H1 (cell line): Measurements from ENCODE around the gene RNF214. TPM values are rescaled to one million over a fixed set of nuclear protein-coding genes. Genes with fewer than 3 reads are reported as not detected.

ENCODE experiments used
- CTCF ChIA-PET: fragments of 300-600 bp; sonication (Branson Sonifier 250); formaldehyde crosslinking; loops from one replicate; lab custom pipeline; 2021; ENCODE audit not compliant: partially characterized antibody; lab: Charles Lee
- POLR2A ChIA-PET: fragments of 300-600 bp; sonication (Branson Sonifier 250); formaldehyde crosslinking; loops from one replicate; lab custom pipeline; 2021; ENCODE audit warnings: inconsistent platforms; ENCODE audit not compliant: partially characterized antibody; lab: Charles Lee
- DNase-seq, 2 experiments: peaks; one replicate each; pipeline versions ENCODE4 v3.0.0 to v3.0.0-alpha.2; 2010 to 2022; ENCODE audit warnings: low spot score in 2 of 2, low read depth in 1 of 2, mixed read lengths in 1 of 2
- FAIRE-seq: peaks from 2 replicates; lab custom pipeline; 2011; peaks lifted over from hg19 to GRCh38; lab: Jason Lieb, UNC
- H2AFZ ChIP-seq: 2 replicates; pipeline ENCODE4 v1.8.1; 2012; ENCODE audit warnings: low read length, inconsistent platforms
- H2AK5ac ChIP-seq: 2 replicates; pipeline ENCODE4 v1.6.1; 2013; ENCODE audit warnings: low read depth, low read length
- H2BK120ac ChIP-seq: replicated peaks from 2 replicates; pipeline ENCODE3; 2013; ENCODE audit warnings: low read depth, low read length, inconsistent platforms
- H2BK12ac ChIP-seq: 2 replicates; pipeline ENCODE4 v1.6.1; 2013; ENCODE audit warnings: low read depth, low read length
- H2BK15ac ChIP-seq: 2 replicates; pipeline ENCODE4 v1.6.1; 2013; ENCODE audit warnings: low read length
- H2BK20ac ChIP-seq: 2 replicates; pipeline ENCODE4 v1.6.1; 2013; ENCODE audit warnings: low read length
- H2BK5ac ChIP-seq: 2 replicates; pipeline ENCODE4 v1.6.1; 2013; ENCODE audit warnings: low read depth, low read length
- H3K14ac ChIP-seq: 2 replicates; pipeline ENCODE4 v1.6.1; 2013; ENCODE audit warnings: inconsistent platforms; ENCODE audit not compliant: insufficient read length
- H3K18ac ChIP-seq: 2 replicates; pipeline ENCODE4 v1.6.1; 2013; ENCODE audit warnings: low read length; ENCODE audit errors: extremely low read depth
- H3K23ac ChIP-seq: 2 replicates; pipeline ENCODE4 v1.6.1; 2013; ENCODE audit warnings: inconsistent platforms; ENCODE audit not compliant: insufficient read length
- H3K23me2 ChIP-seq: 2 replicates; pipeline ENCODE4 v1.6.1; 2013; ENCODE audit warnings: low read depth, low read length
- H3K27ac ChIP-seq: 2 replicates; pipeline ENCODE4 v1.6.1; 2011; ENCODE audit warnings: low read depth, low read length, inconsistent platforms
- H3K27me3 ChIP-seq, 4 experiments: replicated peaks in 1 of 4; 1 replicate in 1 of 4; 2 replicates in 3 of 4; pipeline versions ENCODE4 v1.6.1 to v1.8.1; 2011 to 2013; ENCODE audit warnings: low read length in 3 of 4, mild to moderate bottlenecking in 3 of 4, inconsistent platforms in 2 of 4, mixed read lengths in 2 of 4, moderate library complexity in 1 of 4; ENCODE audit not compliant: control insufficient read depth in 3 of 4, insufficient read depth in 3 of 4; ENCODE audit errors: extremely low read depth in 1 of 4
- H3K36me3 ChIP-seq, 4 experiments: 2 replicates each; pipeline versions ENCODE4 v1.6.1 to v1.8.1; 2011 to 2013; ENCODE audit warnings: mild to moderate bottlenecking in 4 of 4, low read length in 3 of 4, moderate library complexity in 2 of 4, control low read depth in 1 of 4, inconsistent platforms in 1 of 4; ENCODE audit not compliant: insufficient read depth in 4 of 4, control insufficient read depth in 2 of 4
- H3K4ac ChIP-seq: replicated peaks from 2 replicates; pipeline ENCODE3; 2013; ENCODE audit warnings: low read length, low read depth, mixed read lengths, inconsistent platforms; ENCODE audit not compliant: insufficient read length
- H3K4me1 ChIP-seq, 4 experiments: replicated peaks in 1 of 4; 1 replicate in 1 of 4; 2 replicates in 3 of 4; pipeline versions ENCODE4 v1.6.1 to v1.8.1; 2011 to 2013; ENCODE audit warnings: low read length in 3 of 4, inconsistent platforms in 2 of 4, mixed read lengths in 1 of 4; ENCODE audit not compliant: insufficient read depth in 4 of 4, control insufficient read depth in 3 of 4
- H3K4me2 ChIP-seq, 2 experiments: 2 replicates each; pipeline versions ENCODE4 v1.6.1 to v1.8.1; 2011 to 2013; ENCODE audit warnings: low read depth in 2 of 2, low read length in 2 of 2, control low read depth in 1 of 2, inconsistent platforms in 1 of 2, mild to moderate bottlenecking in 1 of 2; ENCODE audit not compliant: insufficient read depth in 1 of 2
- H3K4me3 ChIP-seq, 4 experiments: fragments of 200-600, 300-600 bp in 1 of 4; sonication (generic), shearing (Covaris generic), sonication (Bioruptor Twin) in 1 of 4; 2 replicates each; pipeline versions ENCODE4 v1.5.1 to v1.8.1; 2011 to 2016; ENCODE audit warnings: low read length in 4 of 4, low read depth in 3 of 4, control low read depth in 2 of 4, inconsistent platforms in 2 of 4, mild to moderate bottlenecking in 2 of 4, mixed read lengths in 1 of 4, moderate library complexity in 1 of 4; ENCODE audit not compliant: insufficient read depth in 2 of 4; ENCODE audit errors: extremely low read depth in 1 of 4
- H3K56ac ChIP-seq: replicated peaks from 2 replicates; pipeline ENCODE3; 2013; ENCODE audit warnings: low read depth, mild to moderate bottlenecking, mixed read lengths, low read length, inconsistent platforms; ENCODE audit not compliant: insufficient read length
- H3K79me1 ChIP-seq: 2 replicates; pipeline ENCODE4 v1.6.1; 2013; ENCODE audit warnings: low read depth, low read length, control low read depth
- H3K79me2 ChIP-seq, 2 experiments: 2 replicates each; pipeline versions ENCODE4 v1.6.1 to v1.8.1; 2012 to 2013; ENCODE audit warnings: low read length in 2 of 2, mild to moderate bottlenecking in 2 of 2, inconsistent platforms in 1 of 2; ENCODE audit not compliant: insufficient read depth in 2 of 2, control insufficient read depth in 1 of 2
- H3K9ac ChIP-seq, 4 experiments: replicated peaks in 1 of 4; 1 replicate in 1 of 4; 2 replicates in 3 of 4; pipeline versions ENCODE4 v1.6.1 to v1.8.1; 2011 to 2013; ENCODE audit warnings: low read depth in 3 of 4, low read length in 3 of 4, control low read depth in 2 of 4, mild to moderate bottlenecking in 2 of 4, moderate library complexity in 2 of 4, inconsistent platforms in 1 of 4; ENCODE audit errors: extremely low read depth in 1 of 4
- H3K9me3 ChIP-seq, 2 experiments: 2 replicates each; pipeline versions ENCODE4 v1.6.1 to v1.8.1; 2012 to 2013; ENCODE audit warnings: mild to moderate bottlenecking in 2 of 2, moderate library complexity in 2 of 2, control low read depth in 1 of 2, inconsistent platforms in 1 of 2, low read depth in 1 of 2, low read length in 1 of 2, mixed read lengths in 1 of 2; ENCODE audit not compliant: insufficient read depth in 2 of 2
- H4K20me1 ChIP-seq, 2 experiments: replicated peaks in 1 of 2; 2 replicates each; pipeline versions ENCODE3 to v1.8.1; 2011 to 2013; ENCODE audit warnings: inconsistent platforms in 2 of 2, low read length in 2 of 2, mild to moderate bottlenecking in 1 of 2; ENCODE audit not compliant: insufficient read depth in 2 of 2, control insufficient read depth in 1 of 2
- H4K5ac ChIP-seq: 2 replicates; pipeline ENCODE4 v1.6.1; 2013; ENCODE audit warnings: low read length, low read depth, mixed read lengths, inconsistent platforms; ENCODE audit not compliant: insufficient read length
- H4K8ac ChIP-seq: 2 replicates; pipeline ENCODE4 v1.8.0; 2013; ENCODE audit warnings: mild to moderate bottlenecking, moderate library complexity, low read length, inconsistent platforms; ENCODE audit not compliant: insufficient read depth; ENCODE audit errors: extremely low read depth
- H4K91ac ChIP-seq: replicated peaks from 2 replicates; pipeline ENCODE3; 2013; ENCODE audit warnings: low read length, mixed read lengths, inconsistent platforms; ENCODE audit not compliant: insufficient read length
- ASH2L ChIP-seq: fragments of 200-600, 300-600 bp; sonication (generic); IDR thresholded peaks from one replicate; pipeline ENCODE4 v1.7.1; 2017; ENCODE audit warnings: low read length
- BACH1 ChIP-seq: IDR thresholded peaks from 2 replicates; pipeline ENCODE4 v1.6.1; 2012; ENCODE audit warnings: low read length, improper control_type of control experiment
- CBX8 ChIP-seq: fragments of 300-800, 300-1000 bp; sonication (generic); IDR thresholded peaks from 2 replicates; pipeline ENCODE4 v1.7.1; 2016; ENCODE audit warnings: low read depth, low read length, borderline replicate concordance
- EZH2 ChIP-seq: fragments of 200-600 bp; sonication (generic); IDR thresholded peaks from 2 replicates; pipeline ENCODE4 v1.7.1; 2012; ENCODE audit warnings: low read depth, mild to moderate bottlenecking, moderate library complexity, low read length, inconsistent platforms; ENCODE audit not compliant: severe bottlenecking
- GTF2F1 ChIP-seq: IDR thresholded peaks from 2 replicates; pipeline ENCODE4 v1.6.1; 2012; ENCODE audit warnings: low read depth, low read length, improper control_type of control experiment, borderline replicate concordance
- POLR2A ChIP-seq, 2 experiments: IDR thresholded peaks; 1 replicate in 1 of 2; 2 replicates in 1 of 2; pipeline ENCODE4 v1.6.1; 2011; ENCODE audit warnings: low read depth in 2 of 2, low read length in 2 of 2, mild to moderate bottlenecking in 2 of 2; ENCODE audit errors: control extremely low read depth in 1 of 2
- POU5F1 ChIP-seq: IDR thresholded peaks from 2 replicates; pipeline ENCODE4 v1.6.1; 2011; ENCODE audit warnings: low read depth, mild to moderate bottlenecking, low read length, moderate library complexity
- RAD21 ChIP-seq, 2 experiments: IDR thresholded peaks in 1 of 2; conservative IDR thresholded peaks in 1 of 2; 2 replicates each; pipeline ENCODE4 v1.6.1; 2011; ENCODE audit warnings: low read depth in 2 of 2, low read length in 2 of 2, improper control_type of control experiment in 1 of 2, inconsistent platforms in 1 of 2, mild to moderate bottlenecking in 1 of 2, moderate library complexity in 1 of 2
- SP1 ChIP-seq: IDR thresholded peaks from 2 replicates; pipeline ENCODE4 v1.6.1; 2011; ENCODE audit warnings: low read depth, low read length
- SRF ChIP-seq: IDR thresholded peaks from 2 replicates; pipeline ENCODE4 v1.6.1; 2011; ENCODE audit warnings: mild to moderate bottlenecking, low read depth, low read length, moderate library complexity
- TEAD4 ChIP-seq: IDR thresholded peaks from 2 replicates; pipeline ENCODE4 v1.6.1; 2012; ENCODE audit warnings: low read depth, low read length, inconsistent platforms, mixed read lengths
- WGBS, 2 experiments: shearing (Covaris generic) in 1 of 2; methylation state at CpG; one replicate each; pipeline versions ENCODE4 v1.1.6 to v1.1.7; 2013 to 2015; ENCODE audit warnings: low lambda C conversion rate in 2 of 2, mixed read lengths in 2 of 2, inconsistent platforms in 1 of 2, low coverage in 1 of 2, missing lambda C conversion rate in 1 of 2; ENCODE audit not compliant: insufficient replicate concordance in 2 of 2, insufficient coverage in 1 of 2, insufficient read length in 1 of 2; ENCODE audit errors: extremely low coverage in 1 of 2, missing lambda C conversion rate in 1 of 2; 5-methylcytosine and 5-hydroxymethylcytosine counted together
- polyA plus RNA-seq, 7 experiments: library from polyadenylated mRNA; depleted of rRNA in 3 of 7; stranded (reverse) in 5 of 7; unstranded in 2 of 7; fragments of >200 nt in 5 of 7; fragments of 200-250 nt in 2 of 7; gene quantifications; 1 replicate in 5 of 7; 2 replicates in 1 of 7; 4 replicates in 1 of 7; pipeline versions ENCODE4 v1.2.1 to v1.2.3, GENCODE V29; 2011 to 2013; ENCODE audit warnings: missing spikeins in 2 of 7, mixed read lengths in 2 of 7
- total RNA-seq: library from RNA; stranded (reverse); fragmentation: NEBNext Ultra II Directional; extraction: Animal tissue kit (Norgen Biotek cat#: 25700); gene quantifications from 2 replicates; pipeline ENCODE4 v1.2.1, GENCODE V29; 2021

Gene RNF214
- total and polyA plus RNA-seq, 2 of the 8 experiments (the other 6 are each of a cell fraction or from before 2014, with no cell fraction given), result 34.9 to 35.6 TPM

- H4K20me1 ChIP-seq, result peaks cover 2% of the 10 kb centered on the region in 2 experiments
- no peak overlapping the region for H3K9ac ChIP-seq
- H4K91ac ChIP-seq, result no peak overlapping the region
- 90% methylated on average over 3 of the region's 4 CpGs; no CpG with 5 or more reads in 1 of the 2 experiments for WGBS, 2 experiments
- FAIRE-seq, result no peak
- no peak overlapping the region for H2AFZ ChIP-seq
- H3K23me2 ChIP-seq, result peaks cover 6% of the 10 kb centered on the region; the same call in 1 of the 2 replicates
- no peak overlapping the region for H4K5ac ChIP-seq
- H2AK5ac ChIP-seq, result no peak overlapping the region
- TF ChIP-seq SRF (no peak), GTF2F1 (no peak), EZH2 (no peak), ASH2L (no peak), POLR2A (IDR thresholded peaks at IDR 0.05; ENCODE audit: control extremely low read depth in 1 of 2, low read depth in 2 of 2, low read length in 2 of 2) (no peak), SP1 (no peak), TEAD4 (no peak), CBX8 (no peak), RAD21 (IDR thresholded peaks at IDR 0.05 in 1 of 2, conservative IDR thresholded peaks at IDR 0.05 in 1 of 2; ENCODE audit: low read depth in 2 of 2, low read length in 2 of 2) (no peak), BACH1 (no peak), POU5F1 (no peak)
- TF ChIP-seq, all 59 proteins: peak for 0
- H3K14ac ChIP-seq, result no peak overlapping the region
- no peak overlapping the region for H2BK12ac ChIP-seq
- H2BK120ac ChIP-seq, result no peak overlapping the region
- H3K79me2 ChIP-seq, result peaks cover 0 to 3% of the 10 kb centered on the region in 2 experiments; a peak in 1 of 4 replicates
- H3K79me1 ChIP-seq, result no peaks in the 10 kb centered on the region
- no peak overlapping the region for H3K4ac ChIP-seq
- CTCF ChIA-PET, result interaction anchor here (1.8 to 18.7 kb wide), 4 partner anchors 8 to 27 kb away, joined by 6 to 449 read pairs (median 129); partner anchors contain the start of genes PCSK7, RNF214 and SIDT2
- no peak for DNase-seq
- peaks cover 7 to 20% (median 19%) of the 10 kb centered on the region in 4 experiments for H3K4me1 ChIP-seq
- peaks cover 0 to 4% (median 0%) of the 10 kb centered on the region in 4 experiments; a peak in 1 of 8 replicates for H3K36me3 ChIP-seq
- no peaks in the 10 kb centered on the region for H3K27me3 ChIP-seq
- no peak overlapping the region for H3K4me3 ChIP-seq
- no peak overlapping the region for H3K23ac ChIP-seq
- H2BK5ac ChIP-seq, result no peak overlapping the region
- H3K4me2 ChIP-seq, result no peak overlapping the region
- H2BK20ac ChIP-seq, result no peak overlapping the region; the same call in 1 of the 2 replicates
- no peak overlapping the region for H3K18ac ChIP-seq
- H3K56ac ChIP-seq, result no peak overlapping the region
- 0 out of 2 replicates have a peak overlapping the region, but pooled peaks have one; percentile 3 for H4K8ac ChIP-seq
- POLR2A ChIA-PET, result interaction anchor here (1.4 to 3.0 kb wide), 6 partner anchors 8 to 31 kb away, joined by 3 to 11 read pairs (median 6); no protein-coding TSS in a partner anchor
- no peak overlapping the region for H3K27ac ChIP-seq
- no peak overlapping the region for H2BK15ac ChIP-seq
- no peaks in the 10 kb centered on the region for H3K9me3 ChIP-seq
Observed at GRCh38 chr11:117195258-117195657, 37.2 kb upstream of the RNF214 start.
